Activated T-cell treated with anti-CD3 and anti-CD28 coated beads, Interleukin-2, amount 50 U/mL, for 4 hours (primary cell): ENCODE measurements around the gene RFNG. TPM values are rescaled to one million over a fixed set of nuclear protein-coding genes. Genes with fewer than 3 reads are reported as not detected.
A peak's percentile ranks its signal among the peaks of the same experiment; 100 is the strongest.

Experiments used
- ATAC-seq, 2 donors: fragments of 200-7000 bp; cut with Tn5 transposase; one replicate each; pipeline ENCODE4 v1.10.0; 2021
- DNase-seq: peaks from one replicate; pipeline ENCODE4 v3.0.0-alpha.2; 2020
- H3K27me3 Mint-ChIP-seq: one replicate; pipeline ENCODE4 v1.8.0; 2021; ENCODE audit warnings: low read depth, mixed read lengths
- H3K36me3 Mint-ChIP-seq: one replicate; pipeline ENCODE4 v1.8.0; 2022; ENCODE audit warnings: mixed read lengths; ENCODE audit not compliant: insufficient read depth
- H3K4me1 Mint-ChIP-seq: one replicate; pipeline ENCODE4 v1.8.0; 2021; ENCODE audit warnings: low read depth, mixed read lengths
- H3K4me3 Mint-ChIP-seq: one replicate; pipeline ENCODE4 v1.8.0; 2021; ENCODE audit warnings: mild to moderate bottlenecking, moderate library complexity, mixed read lengths
- H3K9me3 Mint-ChIP-seq: one replicate; pipeline ENCODE4 v1.8.0; 2021; ENCODE audit warnings: mixed read lengths
- total RNA-seq, 3 donors: library from RNA; stranded (reverse); gene quantifications; one replicate each; pipeline ENCODE4 v1.2.1, GENCODE V29; 2021

Gene RFNG
- total RNA-seq, 3 donors from 2014 or later = 20.3 to 21.5 (median 20.4) TPM

DNA sequence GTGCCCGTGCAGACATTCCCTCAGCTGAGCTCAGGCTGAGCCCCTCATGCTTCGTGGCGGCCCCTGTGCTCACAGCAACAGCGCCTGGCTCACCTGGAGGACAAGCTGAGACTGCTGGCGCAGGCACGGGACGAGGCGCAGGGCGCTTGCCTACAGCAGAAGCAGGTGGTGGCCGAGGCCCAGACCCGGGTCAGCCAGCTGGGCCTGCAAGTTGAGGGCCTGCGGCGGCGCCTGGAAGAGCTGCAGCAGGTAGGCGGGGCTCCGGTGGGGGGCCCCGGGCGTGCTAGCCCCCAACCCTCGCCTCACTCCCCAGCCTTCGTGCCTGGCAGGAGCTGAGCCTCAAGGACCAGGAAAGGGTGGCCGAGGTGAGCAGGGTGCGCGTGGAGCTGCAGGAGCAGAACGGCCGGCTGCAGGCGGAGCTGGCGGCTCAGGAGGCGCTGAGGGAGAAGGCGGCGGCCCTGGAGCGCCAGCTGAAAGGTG lies 21.6 kb downstream of the RFNG start:
- H3K27me3 Mint-ChIP-seq = no peaks in the 10 kb centered on the region
- ATAC-seq = no peak
- H3K9me3 Mint-ChIP-seq = no peaks in the 10 kb centered on the region
- peaks cover 2% of the 10 kb centered on the region for H3K36me3 Mint-ChIP-seq
- DNase-seq = no peak
- peaks cover 14% of the 10 kb centered on the region for H3K4me1 Mint-ChIP-seq
- H3K4me3 Mint-ChIP-seq = no peak overlapping the region

- Mint-ChIP-seq H3K9me3 (no peaks in the 10 kb centered on the region), H3K4me3 (peak overlapping the region; percentile 64), H3K4me1 (peaks cover 14% of the 10 kb centered on the region), H3K27me3 (no peaks in the 10 kb centered on the region), H3K36me3 (no peaks in the 10 kb centered on the region)
- no peak for DNase-seq
- ATAC-seq = no peak
Observed at GRCh38 chr17:82029391-82029790, 22.2 kb downstream of the RFNG start.

DNA sequence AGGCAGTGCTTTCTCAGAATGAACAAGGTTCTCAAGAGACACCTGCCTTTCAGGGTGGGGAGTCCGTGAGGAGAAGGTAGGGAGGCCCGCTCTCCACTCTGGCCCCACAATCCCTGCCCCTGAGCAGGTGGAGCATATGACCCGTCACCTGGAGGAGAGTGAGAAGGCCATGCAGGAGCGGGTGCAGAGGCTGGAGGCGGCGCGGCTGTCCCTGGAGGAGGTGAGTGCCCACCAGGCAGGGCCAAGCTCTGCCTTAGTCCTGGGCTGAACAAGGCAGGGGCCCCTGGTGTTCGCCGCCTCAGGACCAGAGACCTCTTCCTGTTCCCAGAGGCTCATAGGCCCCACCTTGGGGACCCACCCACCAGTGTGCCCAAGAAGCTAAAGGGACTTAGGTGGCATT lies 22.6 kb downstream of the RFNG start:
- Mint-ChIP-seq H3K27me3 (no peaks in the 10 kb centered on the region), H3K4me1 (peaks cover 17% of the 10 kb centered on the region), H3K4me3 (no peak overlapping the region), H3K9me3 (no peaks in the 10 kb centered on the region), H3K36me3 (no peaks in the 10 kb centered on the region)
- DNase-seq (no peak), ATAC-seq (no peak)

DNA sequence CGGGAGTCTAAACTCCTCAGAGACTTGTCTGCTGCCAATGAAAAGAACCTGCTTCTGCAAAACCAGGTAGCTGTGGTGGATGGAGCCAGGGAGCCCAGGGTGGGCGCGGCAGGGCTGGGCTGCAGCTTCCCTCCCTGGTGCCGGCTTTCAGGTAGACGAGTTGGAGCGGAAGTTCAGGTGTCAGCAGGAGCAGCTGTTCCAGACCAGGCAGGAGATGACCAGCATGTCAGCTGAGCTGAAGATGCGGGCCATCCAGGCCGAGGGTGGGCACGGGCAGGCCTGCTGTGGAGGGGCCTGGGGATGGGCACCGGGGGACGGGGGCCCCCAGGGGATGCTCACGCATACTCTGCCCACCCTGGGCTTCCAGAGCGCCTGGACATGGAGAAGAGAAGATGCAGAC lies 23.4 kb downstream of the RFNG start:
- no peak for DNase-seq
- peaks cover 20% of the 10 kb centered on the region for H3K4me1 Mint-ChIP-seq
- H3K4me3 Mint-ChIP-seq = no peak overlapping the region
- H3K36me3 Mint-ChIP-seq = no peaks in the 10 kb centered on the region
- no peaks in the 10 kb centered on the region for H3K9me3 Mint-ChIP-seq
- no peak for ATAC-seq
- H3K27me3 Mint-ChIP-seq = no peaks in the 10 kb centered on the region

DNA sequence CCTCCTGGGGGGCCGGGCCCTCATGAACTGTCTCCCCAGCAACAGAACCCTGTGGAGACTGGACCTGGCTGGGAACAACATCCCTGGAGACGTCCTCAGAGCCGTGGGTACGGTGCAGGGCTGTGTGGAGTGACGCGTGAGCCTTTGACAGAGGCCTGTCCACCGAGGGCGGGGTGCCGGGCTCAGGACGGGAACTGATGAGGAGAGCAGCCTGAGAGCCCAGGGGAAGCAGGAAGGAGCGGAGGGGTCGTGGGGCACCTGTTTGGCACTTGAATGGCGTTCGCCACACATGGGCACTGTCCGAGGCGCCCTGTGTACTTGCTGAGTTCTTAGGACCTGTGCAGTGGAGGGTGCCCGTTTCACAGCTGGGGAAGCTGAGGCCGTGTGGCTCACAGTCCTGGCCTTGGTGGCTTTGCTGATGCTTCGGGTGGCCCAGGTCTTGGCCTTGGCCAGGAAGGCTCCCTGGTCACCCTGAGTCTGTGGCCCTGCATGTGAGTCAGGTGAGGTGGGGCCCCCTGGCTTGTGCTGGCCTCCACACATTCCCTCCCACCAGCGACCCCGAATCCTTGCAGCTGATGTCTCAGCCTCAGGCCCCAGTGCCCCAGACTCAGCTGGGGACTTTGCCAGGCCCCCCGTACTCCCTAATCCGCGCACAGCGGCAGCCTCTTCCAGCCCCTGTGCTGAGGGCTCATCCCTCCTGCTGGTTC lies 26.1 kb downstream of the RFNG start:
- H3K4me3 Mint-ChIP-seq = no peak overlapping the region
- H3K9me3 Mint-ChIP-seq = no peaks in the 10 kb centered on the region
- H3K36me3 Mint-ChIP-seq = no peaks in the 10 kb centered on the region
- no peaks in the 10 kb centered on the region for H3K27me3 Mint-ChIP-seq
- DNase-seq = no peak
- no peak for ATAC-seq
- H3K4me1 Mint-ChIP-seq = peaks cover 28% of the 10 kb centered on the region

DNA sequence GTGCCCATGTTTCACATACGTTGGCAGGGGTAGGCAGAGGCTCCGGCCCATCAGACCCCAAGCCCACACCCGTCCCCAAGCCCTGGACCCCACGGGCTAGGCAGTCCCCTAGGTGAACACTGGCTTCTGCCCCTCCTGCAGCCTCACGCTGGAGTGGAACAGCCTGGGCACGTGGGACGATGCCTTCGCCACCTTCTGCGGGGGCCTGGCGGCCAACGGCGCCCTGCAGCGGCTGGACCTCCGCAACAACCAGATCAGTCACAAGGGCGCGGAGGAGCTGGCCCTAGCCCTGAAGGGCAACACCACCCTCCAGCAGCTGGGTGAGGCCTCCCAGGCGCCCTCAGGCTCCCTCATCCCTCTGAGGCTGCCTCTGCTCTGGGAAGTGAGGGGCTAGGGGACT lies 26.8 kb downstream of the RFNG start:
- Mint-ChIP-seq H3K36me3 (no peaks in the 10 kb centered on the region), H3K4me3 (no peak overlapping the region)
- no peak for ATAC-seq

DNA sequence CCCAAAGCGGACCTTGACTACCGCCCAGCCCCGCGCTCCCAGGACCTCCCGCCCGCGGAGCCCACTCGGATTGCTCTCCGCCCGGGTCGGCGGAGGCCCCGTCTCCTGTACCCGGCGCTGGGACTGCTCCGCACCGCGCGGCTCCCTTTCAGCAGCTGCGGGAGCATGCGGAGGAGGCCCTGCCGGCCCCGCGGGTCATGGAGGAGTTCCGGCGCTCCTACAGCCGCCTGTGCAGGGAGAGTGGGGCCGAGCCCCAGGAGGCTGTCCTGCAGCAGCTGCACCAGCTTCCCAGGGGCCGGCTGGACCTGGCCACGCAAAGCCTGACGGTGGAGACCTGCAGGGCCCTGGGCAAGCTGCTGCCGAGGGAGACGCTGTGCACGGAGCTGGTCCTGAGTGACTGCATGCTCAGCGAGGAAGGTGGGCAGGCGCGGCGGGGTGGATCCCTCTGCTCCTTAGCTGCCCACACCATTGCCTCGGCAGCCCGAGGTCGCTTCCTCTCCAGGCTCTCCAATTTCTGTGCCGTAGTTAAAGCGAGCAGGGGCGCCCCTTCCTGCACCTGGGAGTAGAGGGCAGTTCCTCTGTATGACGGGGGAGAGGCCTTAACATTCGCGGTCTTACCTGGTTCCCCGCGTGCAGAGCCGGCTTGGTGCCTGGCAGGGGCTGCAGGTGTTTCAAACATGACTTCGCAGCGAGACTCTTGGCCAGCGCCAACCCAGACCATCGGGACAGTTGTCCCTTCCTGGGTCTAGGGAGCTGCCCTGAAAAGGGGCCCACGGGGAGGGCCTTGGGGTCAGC lies 28.0 kb downstream of the RFNG start:
- Mint-ChIP-seq H3K9me3 (no peaks in the 10 kb centered on the region), H3K36me3 (no peaks in the 10 kb centered on the region), H3K27me3 (no peaks in the 10 kb centered on the region), H3K4me1 (peaks cover 20% of the 10 kb centered on the region), H3K4me3 (peak overlapping the region; percentile 78)
- DNase-seq (no peak), ATAC-seq (peak; percentile 1)

More for the DNA sequence above, 26.8 kb downstream of the RFNG start:
- Mint-ChIP-seq H3K9me3 (no peaks in the 10 kb centered on the region), H3K27me3 (no peaks in the 10 kb centered on the region), H3K4me1 (peaks cover 26% of the 10 kb centered on the region)
- no peak for DNase-seq

DNA sequence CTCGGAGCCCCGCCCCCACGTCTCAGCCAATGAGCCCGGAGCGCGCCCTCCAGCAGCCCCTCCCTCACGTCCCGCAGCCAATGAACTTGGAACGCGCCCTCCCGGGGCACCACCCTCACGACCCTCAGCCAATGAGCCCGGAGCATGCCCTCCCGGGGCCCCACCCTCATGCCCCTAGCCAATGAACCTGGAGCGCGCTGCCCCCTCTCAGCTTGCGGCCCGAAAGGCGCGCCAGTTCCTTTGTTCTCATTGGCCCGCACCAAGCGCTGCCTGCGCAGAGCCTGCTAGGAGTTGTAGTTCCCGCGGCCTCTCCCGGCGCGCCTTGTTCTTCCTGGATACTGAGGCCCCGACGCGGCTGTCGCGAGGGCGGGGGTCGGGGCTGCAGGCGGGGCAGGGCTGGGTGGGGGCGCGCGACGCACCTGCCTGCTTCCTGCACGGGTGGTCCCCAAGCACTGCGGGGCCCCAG lies 28.6 kb downstream of the RFNG start, which contains the start of gene LRRC45:
Gene LRRC45 (plus strand): TSS at position 325 of the 466 bp plus-strand sequence. CDS start 339 bp downstream, outside the sequence.
- no peaks in the 10 kb centered on the region for H3K36me3 Mint-ChIP-seq
- ATAC-seq (peak; percentile 94 to 95), DNase-seq (peak; percentile 100)
- no peaks in the 10 kb centered on the region for H3K9me3 Mint-ChIP-seq
- H3K4me1 Mint-ChIP-seq = peaks cover 20% of the 10 kb centered on the region
- no peaks in the 10 kb centered on the region for H3K27me3 Mint-ChIP-seq
- H3K4me3 Mint-ChIP-seq = peak within 1 kb of the TSS; percentile 88

GRCh38 chr17:82022310-82022980 lies 29.2 kb downstream of the RFNG start, which contains the start of gene CENPX:
CENPX (minus strand) TSS chr17:82022878; CDS start chr17:82022861, 17 bp downstream.
- H3K9me3 Mint-ChIP-seq = no peaks in the 10 kb centered on the region
- H3K27me3 Mint-ChIP-seq = no peaks in the 10 kb centered on the region
- no peaks in the 10 kb centered on the region for H3K36me3 Mint-ChIP-seq
- ATAC-seq = peak; percentile 3
- peak within 1 kb of the TSS; percentile 88 for H3K4me3 Mint-ChIP-seq
- DNase-seq = no peak
- H3K4me1 Mint-ChIP-seq = peaks cover 20% of the 10 kb centered on the region

GRCh38 chr17:82021900-82022309 lies 29.7 kb downstream of the RFNG start:
- Mint-ChIP-seq H3K4me3 (peak overlapping the region; percentile 88), H3K9me3 (no peaks in the 10 kb centered on the region), H3K36me3 (no peaks in the 10 kb centered on the region), H3K4me1 (peaks cover 17% of the 10 kb centered on the region), H3K27me3 (no peaks in the 10 kb centered on the region)
- DNase-seq (no peak), ATAC-seq (no peak)

GRCh38 chr17:82021107-82021899 lies 30.3 kb downstream of the RFNG start:
- H3K4me3 Mint-ChIP-seq = peak overlapping the region; percentile 88
- ATAC-seq (no peak), DNase-seq (peak; percentile 56)
- H3K9me3 Mint-ChIP-seq = no peaks in the 10 kb centered on the region
- no peaks in the 10 kb centered on the region for H3K27me3 Mint-ChIP-seq
- peaks cover 17% of the 10 kb centered on the region for H3K4me1 Mint-ChIP-seq
- H3K36me3 Mint-ChIP-seq = no peaks in the 10 kb centered on the region

DNA sequence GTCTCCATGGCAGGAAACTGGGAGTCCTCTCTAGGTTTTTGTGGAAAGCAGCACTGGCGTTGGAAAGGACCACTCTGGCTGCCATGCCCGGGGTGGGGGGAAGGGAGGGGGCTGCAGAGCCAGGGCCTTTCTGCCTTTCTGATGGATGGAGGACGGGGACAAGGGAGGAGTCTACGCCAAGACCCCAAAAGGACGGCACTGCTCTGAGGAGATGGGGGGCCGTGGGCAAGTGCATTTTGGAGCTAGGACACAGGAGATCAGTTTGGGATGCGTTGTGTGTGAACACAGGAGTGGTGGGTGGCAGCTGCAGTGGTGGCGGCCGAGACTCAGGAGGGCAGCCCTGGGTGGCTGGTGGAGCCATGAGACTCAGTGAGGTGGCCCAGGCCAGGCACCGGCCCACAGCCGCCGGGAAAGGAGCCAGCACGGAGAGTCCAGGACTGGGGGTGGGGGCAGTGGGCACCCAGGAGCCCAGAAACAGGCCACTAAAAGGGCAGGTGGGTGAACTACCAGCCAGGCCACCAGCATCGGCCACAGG lies 31.0 kb downstream of the RFNG start:
- H3K4me3 Mint-ChIP-seq = no peak overlapping the region
- H3K27me3 Mint-ChIP-seq = no peaks in the 10 kb centered on the region
- peaks cover 17% of the 10 kb centered on the region for H3K4me1 Mint-ChIP-seq
- no peaks in the 10 kb centered on the region for H3K36me3 Mint-ChIP-seq
- ATAC-seq = no peak
- H3K9me3 Mint-ChIP-seq = no peaks in the 10 kb centered on the region
- DNase-seq = no peak
